ENCODE measurements around the gene MTCL1. TPM values are rescaled to one million over a fixed set of nuclear protein-coding genes. Genes with fewer than 3 reads are reported as not detected.

The MTCL1 gene
- total RNA-seq, 1 experiment from 2014 or later: 22.7 TPM

DNA sequence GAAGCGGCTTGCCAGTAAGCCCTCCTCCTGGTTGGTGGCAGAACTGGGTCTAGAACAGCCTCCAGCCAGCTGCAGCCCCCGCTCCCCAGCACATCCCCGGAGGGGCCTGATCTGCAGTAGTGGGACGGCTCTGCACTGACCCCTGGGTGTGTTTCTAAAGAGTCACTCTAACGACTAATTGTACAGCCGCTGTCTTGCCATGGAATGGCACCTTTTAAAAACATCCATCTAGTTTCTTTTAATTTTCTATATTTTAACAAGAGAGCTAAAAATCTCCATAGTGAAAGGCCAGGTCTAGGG, 82.0 kb downstream of the MTCL1 start:
- no peaks in the 10 kb centered on the region for H3K4me1 ChIP-seq (ENCODE audit: control insufficient read depth in 1 of 2, insufficient read depth in 2 of 2, low read length in 2 of 2)
- TF ChIP-seq EZH2phosphoT487 (IDR thresholded peaks at IDR 0.05; ENCODE audit: borderline replicate concordance): no peak
- TF ChIP-seq POLR2AphosphoS5 (IDR thresholded peaks at IDR 0.05; ENCODE audit: low read depth, low read length): no peak
- TF ChIP-seq MAX (IDR thresholded peaks at IDR 0.05): no peak
- no peak for TF ChIP-seq TCF7L2 (IDR thresholded peaks at IDR 0.05; ENCODE audit: borderline replicate concordance, extremely low read depth, insufficient read depth, insufficient read length)
- no peak for TF ChIP-seq JUND (IDR thresholded peaks at IDR 0.05)
- TF ChIP-seq, protein P1, sequence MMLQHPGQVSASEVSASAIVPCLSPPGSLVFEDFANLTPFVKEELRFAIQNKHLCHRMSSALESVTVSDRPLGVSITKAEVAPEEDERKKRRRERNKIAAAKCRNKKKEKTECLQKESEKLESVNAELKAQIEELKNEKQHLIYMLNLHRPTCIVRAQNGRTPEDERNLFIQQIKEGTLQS (IDR thresholded peaks at IDR 0.05): no peak
- TF ChIP-seq SIN3A (IDR thresholded peaks at IDR 0.05; ENCODE audit: low read depth): no peak
- no peak for TF ChIP-seq CEBPB (IDR thresholded peaks at IDR 0.05; ENCODE audit: low read depth)
- no peak for TF ChIP-seq YY1 (IDR thresholded peaks at IDR 0.05; ENCODE audit: extremely low read depth, insufficient replicate concordance, low read depth, low read length)
- no peak for TF ChIP-seq ZBTB33 (IDR thresholded peaks at IDR 0.05; ENCODE audit: extremely low read depth, insufficient replicate concordance, low read length)
- no peak for TF ChIP-seq SP1 (IDR thresholded peaks at IDR 0.05; ENCODE audit: low read depth)
- TF ChIP-seq ZNF274 (IDR thresholded peaks at IDR 0.05; ENCODE audit: low read depth, low read length): no peak
- TF ChIP-seq RAD21 (IDR thresholded peaks at IDR 0.05; ENCODE audit: low read depth): no peak
- H3K27ac ChIP-seq (ENCODE audit: low read depth, low read length): no peak overlapping the region
- no peak overlapping the region for H3K4me2 ChIP-seq (ENCODE audit: low read length)
- H3K4me3 ChIP-seq (replicated peaks in 1 of 2; ENCODE audit: low read depth in 1 of 2, low read length in 2 of 2): no peak overlapping the region
- no TSS peak for BruUV-seq (replicated peaks)
- POLR2A ChIA-PET: no interaction called here
- H3K27me3 ChIP-seq (ENCODE audit: insufficient read depth, low read length): no peaks in the 10 kb centered on the region
- intact Hi-C loops (cut with micrococcal nuclease): no loop called here
- RAD21 ChIA-PET (ENCODE audit: low non-redundant PET in 1 of 2, low total read pairs in 2 of 2, uncharacterized antibody in 2 of 2, unreplicated experiment in 2 of 2): no interaction called here
- H3K9me2 ChIP-seq (ENCODE audit: insufficient read depth): no peaks in the 10 kb centered on the region
- DNase-seq (ENCODE audit: low read depth, low spot score) (no peak), ATAC-seq (no peak)
- H3K79me2 ChIP-seq (ENCODE audit: insufficient read depth, low read length): no peaks in the 10 kb centered on the region
- H2AFZ ChIP-seq (ENCODE audit: low read depth, low read length, poor library complexity, severe bottlenecking): no peak overlapping the region
- no peaks in the 10 kb centered on the region for H4K20me1 ChIP-seq (ENCODE audit: insufficient read depth)
- H3K36me3 ChIP-seq (ENCODE audit: control insufficient read depth in 1 of 2, insufficient read depth in 2 of 2, low read length in 2 of 2): peaks cover 0 to 8% of the 10 kb centered on the region in 2 experiments; a peak in 1 of 4 replicates
- CTCF ChIA-PET: no interaction called here
- no peaks in the 10 kb centered on the region for H3K9me3 ChIP-seq (ENCODE audit: control insufficient read depth in 1 of 2, insufficient read depth in 1 of 2, low read depth in 1 of 2, low read length in 2 of 2)
- H3K9ac ChIP-seq (ENCODE audit: low read length): no peak overlapping the region

Data from HCT116 (cell line).